ENCODE data around the gene MTERF1.
"Not testable (repeated sequence)": the region's sequence is repeated elsewhere in the genome, so short reads cannot be mapped to it uniquely, and the experiment has no call there.

MTERF1 gene

DNA sequence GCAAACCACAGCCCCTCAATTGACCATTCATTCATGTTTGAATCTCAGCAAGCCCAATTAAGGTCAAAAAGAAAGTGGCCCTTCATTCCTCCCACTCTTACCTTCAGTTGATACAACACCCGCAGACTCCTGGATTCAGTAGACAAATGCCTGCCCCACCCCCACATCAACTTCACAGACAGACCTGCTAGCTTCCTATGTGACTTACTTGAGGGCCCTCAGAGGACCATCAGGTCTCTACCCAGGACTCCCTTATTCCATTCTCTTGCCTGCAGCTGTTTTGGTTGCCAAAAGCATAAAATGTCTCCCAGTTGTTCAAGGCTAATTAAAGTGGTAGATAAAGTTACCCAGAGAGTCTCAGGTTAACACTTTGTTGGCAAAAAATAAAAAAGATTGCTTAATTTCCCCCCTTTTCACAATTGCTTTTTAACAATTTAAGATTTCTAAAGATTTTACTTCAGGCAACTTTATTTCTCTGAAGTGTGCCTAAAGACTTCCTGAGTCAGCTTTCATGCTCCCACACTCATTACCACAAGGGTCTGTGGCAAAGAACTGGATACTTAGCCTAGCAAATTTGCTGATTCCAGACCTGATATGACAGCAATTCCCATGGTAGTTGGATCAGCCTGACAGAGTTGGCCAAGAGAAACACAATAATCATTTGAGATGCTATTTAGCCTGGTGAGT, 3.3 kb upstream of the MTERF1 start:
- no peak for DNase-seq

GRCh38 chr7:91880016-91880412, 488 bp downstream of the MTERF1 start:
- DNase-seq, result no peak

- no peak for DNase-seq
These were observed 3.9 kb downstream of the MTERF1 start for GRCh38 chr7:91876391-91877133.

DNA sequence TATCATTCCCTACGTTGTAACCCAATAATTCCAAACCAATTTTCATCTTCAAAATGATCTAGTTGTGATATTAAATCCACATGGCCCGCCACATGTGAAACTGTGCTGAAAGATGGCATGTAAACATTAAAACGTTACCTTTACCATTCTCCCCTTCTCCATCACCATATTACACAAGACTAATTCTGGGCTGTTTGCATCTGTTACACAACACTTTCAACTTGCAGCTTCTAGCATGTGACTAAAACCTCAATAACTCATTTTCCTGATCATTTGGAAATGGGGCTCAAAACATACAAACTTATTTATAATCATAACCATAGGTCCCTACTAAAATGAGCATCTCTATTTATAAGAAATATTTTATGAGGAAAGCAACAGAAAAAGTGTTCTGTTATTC, 4.7 kb downstream of the MTERF1 start:
- DNase-seq, result no peak

GRCh38 chr7:91872928-91873327, 7.6 kb downstream of the MTERF1 start:
- DNase-seq, result no peak

- DNase-seq, result no peak
These were observed 8.4 kb downstream of the MTERF1 start for GRCh38 chr7:91872069-91872468.

DNA sequence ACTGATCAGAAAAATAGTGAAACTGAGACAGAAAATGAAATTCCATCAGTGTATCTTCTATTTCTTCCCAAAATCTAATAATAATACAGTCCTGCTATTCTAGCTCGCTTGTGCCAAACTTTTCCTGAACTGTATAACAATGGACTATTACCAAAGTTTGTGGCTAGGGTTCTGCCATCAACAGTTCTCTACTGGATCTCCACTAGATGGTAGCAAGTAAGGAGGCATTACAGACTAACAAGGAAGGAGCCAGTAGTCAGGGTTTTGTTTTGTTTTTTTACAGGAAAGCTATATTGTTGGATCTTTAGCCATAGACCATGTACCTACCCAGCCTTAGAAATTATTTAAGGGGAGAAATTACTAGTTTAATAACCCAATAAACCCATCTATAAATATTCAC, 10.8 kb downstream of the MTERF1 start:
- DNase-seq, result no peak

- DNase-seq, result no peak
These were observed 13.8 kb downstream of the MTERF1 start for GRCh38 chr7:91866599-91867148.

- DNase-seq, result no peak
These were observed 15.0 kb downstream of the MTERF1 start for GRCh38 chr7:91865511-91865910.

GRCh38 chr7:91864604-91865003, 15.9 kb downstream of the MTERF1 start:
- DNase-seq, result not testable (repeated sequence)

DNA sequence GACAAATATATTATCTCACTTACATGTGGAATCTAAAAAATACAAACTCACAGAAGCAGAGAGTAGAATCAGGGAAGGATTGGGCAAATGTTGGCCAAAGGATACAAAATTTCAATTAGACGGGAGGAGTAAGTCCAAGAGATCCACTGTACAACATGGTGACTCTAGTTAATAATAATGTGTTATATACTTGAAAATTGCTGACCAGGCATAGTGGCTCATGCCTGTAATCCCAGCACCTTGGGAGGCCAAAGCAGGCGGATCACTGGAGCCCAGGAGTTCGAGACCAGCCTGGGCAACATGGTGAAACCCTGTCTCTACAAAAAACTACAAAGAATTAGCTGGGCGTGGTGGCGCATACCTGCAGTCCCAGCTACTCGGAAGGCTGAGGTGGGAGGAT, 16.4 kb downstream of the MTERF1 start:
- DNase-seq, result no peak

DNA sequence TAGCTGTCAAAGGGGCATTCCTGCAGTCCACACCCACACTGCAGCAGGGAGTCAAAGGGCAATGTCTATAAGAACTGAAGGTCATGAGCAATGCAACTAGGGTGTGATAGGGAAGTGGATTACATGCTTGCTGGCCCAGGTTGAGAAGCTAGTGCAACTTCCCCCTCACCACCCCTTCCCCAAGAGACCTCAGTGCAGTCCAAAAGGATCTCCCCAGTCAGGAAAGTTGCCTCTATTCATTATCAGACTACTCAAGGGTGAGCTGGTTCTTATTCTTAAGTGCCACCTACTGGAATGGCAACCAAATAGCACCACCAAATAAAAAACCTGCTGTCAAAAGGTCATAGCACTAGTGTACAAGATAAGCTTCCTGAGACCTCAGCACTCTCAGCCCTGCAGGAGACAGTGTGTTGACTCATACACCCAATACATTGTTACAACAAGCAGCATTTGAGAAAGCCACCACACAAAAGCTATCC, 28.2 kb downstream of the MTERF1 start:
- no peak for DNase-seq

DNA sequence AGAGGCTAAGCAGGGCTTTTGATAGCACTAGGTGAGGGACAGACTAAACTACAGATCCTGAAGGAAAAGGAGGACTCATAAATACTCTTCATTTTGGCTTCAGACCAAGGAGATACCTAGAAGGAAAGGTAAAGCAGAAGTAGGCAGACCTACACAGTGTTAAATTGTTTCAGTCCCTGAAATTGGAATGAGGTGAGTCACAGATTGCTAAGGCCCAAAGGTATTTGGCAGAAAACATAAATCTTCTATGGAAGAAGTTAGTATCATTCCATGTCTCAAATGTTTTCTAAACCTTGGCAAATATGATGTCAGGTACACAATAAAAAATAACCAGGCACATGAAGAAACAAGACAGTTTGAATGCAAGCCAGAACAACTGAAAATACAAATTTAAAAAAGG, 30.0 kb downstream of the MTERF1 start:
- DNase-seq, result no peak

- no peak for DNase-seq
These were observed 32.5 kb downstream of the MTERF1 start for GRCh38 chr7:91847876-91848588.

- no peak for DNase-seq
These were observed 33.3 kb downstream of the MTERF1 start for GRCh38 chr7:91847231-91847630.

GRCh38 chr7:91846436-91846835, 34.1 kb downstream of the MTERF1 start:
- no peak for DNase-seq

- no peak for DNase-seq
These were observed 36.7 kb downstream of the MTERF1 start for GRCh38 chr7:91843831-91844230.

- DNase-seq, result no peak
These were observed 42.1 kb downstream of the MTERF1 start for GRCh38 chr7:91838439-91838838.

DNA sequence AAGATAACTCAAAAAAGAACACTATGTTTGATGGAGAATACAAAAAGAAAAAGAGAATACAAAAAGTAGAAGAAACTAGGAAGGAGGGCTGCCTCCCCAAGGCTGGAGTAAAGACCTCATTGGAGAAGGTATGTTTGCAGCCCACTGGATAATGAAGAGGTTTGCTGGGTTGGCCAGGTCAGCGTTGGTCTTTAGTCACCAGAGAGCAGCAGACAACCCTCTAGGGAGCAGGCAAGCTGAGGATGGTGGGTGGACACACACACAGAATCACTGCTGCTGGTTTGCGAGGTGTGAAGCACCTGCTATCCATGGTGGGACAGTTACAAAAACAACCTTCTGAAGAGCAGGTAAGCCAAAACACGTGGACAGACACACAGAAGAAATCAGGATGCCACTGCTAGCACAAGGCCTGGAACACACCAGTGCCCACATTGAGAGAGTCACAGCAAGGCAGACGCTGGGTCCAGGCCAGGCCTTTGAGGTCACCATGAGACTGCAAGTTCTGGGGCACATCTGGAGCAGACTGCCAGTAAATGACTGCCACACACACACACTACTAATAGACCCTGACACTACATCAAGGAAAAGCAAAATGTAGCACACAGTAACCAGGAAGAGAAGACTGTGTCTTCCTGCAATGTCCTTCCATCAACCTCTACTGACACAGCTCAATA, 43.0 kb downstream of the MTERF1 start:
- DNase-seq, result no peak

- DNase-seq, result no peak
These were observed 44.6 kb downstream of the MTERF1 start for GRCh38 chr7:91835826-91836368.

- no peak for DNase-seq
These were observed 45.2 kb downstream of the MTERF1 start for GRCh38 chr7:91835091-91835825.

DNA sequence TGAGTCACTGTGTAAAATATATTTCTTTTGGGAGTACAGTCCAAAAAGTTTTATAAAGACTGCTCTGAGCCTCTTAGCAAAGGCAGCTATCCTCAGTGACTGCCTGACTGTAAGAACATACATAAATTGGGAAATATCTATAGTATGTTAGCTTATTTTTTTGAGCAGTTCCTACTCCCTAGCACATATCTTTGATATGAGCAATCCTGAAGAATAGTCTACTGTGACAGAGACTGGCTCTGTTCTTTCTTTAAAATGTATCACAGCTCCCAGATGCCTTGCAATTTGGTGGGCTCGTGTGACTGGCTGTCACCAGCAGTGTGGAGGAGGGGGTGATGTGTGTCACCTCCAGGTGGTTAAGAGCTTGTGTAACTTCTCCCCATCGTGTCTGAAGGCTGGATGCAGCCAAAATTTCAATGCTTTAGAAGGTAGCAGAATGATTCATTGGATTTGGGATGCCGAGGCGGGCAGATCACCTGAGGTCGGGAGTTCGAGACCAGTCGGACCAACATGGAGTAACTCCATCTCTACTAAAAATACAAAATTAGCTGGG, 47.9 kb downstream of the MTERF1 start:
- DNase-seq, result no peak
